ELF-1 (cell line): ENCODE data around the gene DEGS2.
A peak's percentile ranks its signal among the peaks of the same experiment; 100 is the strongest.

Experiments used
- DNase-seq: peaks from one replicate; pipeline ENCODE4 v3.0.0-alpha.2; 2016; ENCODE audit warnings: low read depth, low spot score

DEGS2 gene

DNA sequence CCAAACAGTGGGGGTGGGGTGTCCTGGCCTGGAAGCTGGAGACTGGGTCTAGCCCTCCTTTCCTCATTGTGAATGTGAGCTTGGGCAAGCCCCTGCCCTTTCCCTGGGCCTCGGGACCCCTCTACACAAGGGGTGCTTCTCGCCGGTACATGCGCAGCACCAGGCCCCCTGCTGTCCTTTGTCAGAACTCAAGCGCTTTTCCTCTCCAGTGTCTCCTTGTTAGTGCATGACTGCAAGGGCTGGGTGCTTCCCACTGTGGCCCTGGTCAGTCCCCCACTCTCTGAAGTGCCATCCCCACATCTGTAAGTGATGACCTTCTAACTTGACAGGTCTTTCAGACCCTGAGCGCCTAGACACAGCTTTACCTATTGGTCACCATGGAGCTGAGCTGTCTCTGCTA is 44.2 kb downstream of the DEGS2 start:
- DNase-seq, result no peak

DNA sequence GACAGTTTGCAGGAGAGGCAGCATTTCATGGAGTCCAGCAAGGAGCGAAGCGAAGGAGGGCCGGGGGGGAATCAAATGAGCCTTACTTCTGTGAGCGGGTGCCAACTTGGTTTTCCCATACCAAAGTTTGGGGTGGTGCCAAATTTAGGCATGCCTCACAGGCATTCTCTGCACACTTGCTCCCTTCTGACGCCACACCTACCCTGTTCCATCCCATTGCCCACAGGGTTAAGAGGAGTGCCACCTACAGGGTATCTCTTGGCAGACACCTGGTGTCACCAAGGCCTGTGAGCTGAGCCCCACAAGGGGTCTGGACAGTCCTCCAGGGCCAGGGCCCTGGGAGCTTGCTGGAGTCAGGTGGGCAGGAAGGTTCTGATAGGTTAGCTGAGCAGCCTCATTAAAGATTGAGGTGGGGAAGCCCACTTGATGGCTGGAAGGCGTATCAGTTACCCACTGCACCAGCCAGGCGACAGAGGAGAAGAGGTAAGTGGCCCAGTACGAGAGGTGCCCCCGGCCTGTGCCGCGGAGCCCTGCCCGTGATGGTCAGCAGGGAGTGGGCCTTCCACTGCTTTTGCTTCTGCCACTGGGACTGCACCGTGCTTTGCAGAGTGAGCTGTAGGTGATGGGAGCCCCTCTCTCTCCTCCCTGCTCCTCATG is 45.2 kb downstream of the DEGS2 start:
- no peak for DNase-seq

DNA sequence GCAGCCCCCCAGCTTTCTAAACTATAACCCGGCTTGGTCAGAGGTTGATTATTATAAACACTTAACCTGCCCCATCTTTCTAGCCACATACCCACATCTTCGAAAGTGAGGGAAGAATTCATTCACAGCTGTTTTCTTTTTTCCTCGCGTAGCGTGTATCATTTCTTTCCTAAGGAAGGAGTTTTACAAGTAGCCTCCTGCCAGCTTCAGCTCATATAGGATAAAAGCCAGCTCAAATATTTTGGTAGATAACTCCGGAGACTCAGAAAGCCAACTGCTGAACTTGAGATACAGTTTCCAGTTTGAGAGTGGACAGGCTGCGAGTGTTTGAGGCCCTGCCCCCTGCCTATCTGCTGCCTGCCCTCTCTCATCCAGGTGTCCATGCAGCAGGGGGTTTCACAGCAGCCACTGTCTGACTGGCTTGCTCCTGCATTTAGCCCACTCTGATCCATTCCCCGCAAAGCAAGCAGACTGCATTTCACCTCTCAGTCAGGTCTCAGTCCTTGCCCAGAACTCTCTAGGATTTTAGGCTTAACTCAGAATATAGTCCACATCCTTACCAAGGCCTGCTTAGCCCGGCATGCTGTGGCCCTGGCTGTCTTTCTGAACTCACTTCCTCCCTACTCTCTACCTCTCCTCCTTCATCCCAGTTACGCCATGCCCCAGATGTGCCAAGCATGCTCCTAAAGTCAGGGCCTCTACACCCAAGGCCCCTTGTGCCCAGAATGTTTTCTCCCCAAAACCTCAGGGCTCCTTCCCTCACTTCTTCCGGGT is 47.3 kb downstream of the DEGS2 start:
- DNase-seq, result no peak

DNA sequence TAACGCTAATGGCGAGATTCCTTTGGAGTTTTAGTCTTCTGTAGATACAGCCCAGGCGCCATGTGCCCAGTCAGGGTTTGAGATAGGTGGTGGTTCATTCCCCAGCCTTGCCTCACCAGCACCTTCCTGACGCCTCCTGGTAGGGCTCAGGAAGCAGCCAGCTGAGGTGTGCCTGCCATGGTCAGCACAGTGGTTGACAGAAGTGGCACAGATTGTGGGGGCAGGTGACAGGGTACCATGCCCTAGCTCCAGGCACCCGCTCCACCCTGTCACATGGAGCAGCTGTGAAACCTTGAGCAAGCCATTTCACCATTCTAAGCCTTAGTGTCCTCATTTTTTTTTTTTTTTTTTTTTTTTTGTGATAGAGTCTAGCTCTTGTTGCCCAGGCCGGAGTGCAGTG is 48.6 kb downstream of the DEGS2 start:
- DNase-seq, result no peak

DNA sequence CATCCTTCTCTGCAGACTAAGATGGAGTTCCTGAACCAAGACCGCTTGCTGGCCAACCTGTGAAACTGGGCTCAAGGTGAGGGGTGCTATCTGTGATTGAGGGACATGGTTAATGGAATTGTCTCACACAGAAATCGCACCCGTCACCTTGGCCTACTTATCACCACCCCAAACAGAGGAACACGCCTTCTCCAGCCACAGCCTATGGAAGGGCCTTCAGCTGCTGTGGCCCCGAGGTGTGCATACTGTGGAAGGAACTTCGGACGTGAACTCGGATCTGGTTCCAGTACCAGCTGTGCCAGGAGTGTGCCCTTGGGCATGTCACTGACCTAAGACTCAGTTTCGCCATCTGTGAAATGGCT is 49.9 kb downstream of the DEGS2 start:
- no peak for DNase-seq

DNA sequence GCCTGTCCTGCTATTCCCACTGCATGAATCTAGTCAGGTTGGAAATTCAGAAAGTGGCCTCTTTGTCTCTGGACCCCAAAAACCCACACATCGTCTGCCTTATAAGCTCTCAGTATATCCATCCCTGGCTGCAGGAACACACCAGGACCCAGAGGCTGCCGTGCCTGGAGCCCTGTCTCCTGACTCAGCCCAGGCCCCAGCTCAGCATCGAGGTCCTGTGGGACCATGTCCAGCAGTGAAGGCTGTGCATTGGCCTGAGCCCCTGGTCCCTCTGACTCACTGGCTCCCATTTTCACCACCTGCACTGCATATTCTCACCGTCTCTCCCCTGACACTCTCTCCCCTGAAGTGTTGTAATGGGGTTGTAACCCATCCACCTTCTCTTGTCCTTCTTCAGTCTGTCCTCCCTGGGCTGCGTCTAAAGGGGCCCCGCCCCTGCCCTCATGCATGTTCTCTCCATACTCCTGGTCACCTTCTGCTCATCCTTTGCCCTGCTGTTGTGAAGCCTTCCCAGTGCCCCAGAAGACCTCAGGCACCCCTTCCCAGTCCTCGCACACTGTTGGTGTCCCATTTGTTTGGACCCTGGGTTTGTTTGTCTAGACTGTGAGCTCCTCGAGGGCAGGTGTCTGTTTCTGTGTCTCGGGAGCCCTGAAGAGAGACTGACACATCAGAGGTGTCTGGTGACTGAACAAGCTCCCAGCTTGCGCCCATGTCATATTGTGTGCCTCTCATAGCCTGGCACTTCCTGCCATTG is 50.4 kb downstream of the DEGS2 start:
- no peak for DNase-seq

DNA sequence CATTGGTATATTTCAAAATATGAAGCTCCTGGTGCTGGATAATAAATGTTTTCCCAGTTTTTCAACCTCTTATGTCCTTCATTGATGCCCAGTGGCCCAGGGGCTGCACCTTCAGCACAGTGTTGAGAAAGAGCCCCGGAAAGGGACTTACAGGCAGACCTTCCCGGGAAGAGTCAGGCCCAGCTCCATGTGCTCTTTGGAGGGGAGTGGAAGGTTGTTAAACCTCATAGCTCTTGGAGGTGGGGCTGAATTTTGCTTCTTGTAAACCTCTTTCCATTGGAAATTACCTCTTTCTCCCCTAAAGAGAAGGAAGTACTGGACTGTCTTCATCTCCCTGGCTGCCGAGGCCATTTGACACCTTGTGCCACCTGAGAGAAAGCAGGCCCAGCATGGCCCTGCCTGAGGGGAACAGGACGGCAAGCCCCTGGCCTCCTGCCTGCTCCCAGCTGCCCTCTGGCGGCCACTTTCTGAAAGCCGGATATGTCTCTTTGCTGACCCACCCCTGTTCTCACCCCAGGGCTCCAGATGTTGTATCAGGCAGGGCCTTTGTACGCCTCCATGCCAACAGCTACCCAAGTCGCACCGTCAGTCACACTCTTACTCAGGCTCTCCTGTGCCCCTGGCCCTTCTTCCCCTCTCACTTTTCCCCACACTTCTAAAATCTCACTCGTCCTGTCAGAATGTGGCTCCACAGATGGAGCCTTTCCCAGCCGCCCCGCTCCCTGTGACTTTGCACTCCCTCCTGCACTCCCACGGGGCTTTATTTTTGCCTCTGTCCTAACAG is 51.2 kb downstream of the DEGS2 start:
- DNase-seq, result peak; percentile 95

DNA sequence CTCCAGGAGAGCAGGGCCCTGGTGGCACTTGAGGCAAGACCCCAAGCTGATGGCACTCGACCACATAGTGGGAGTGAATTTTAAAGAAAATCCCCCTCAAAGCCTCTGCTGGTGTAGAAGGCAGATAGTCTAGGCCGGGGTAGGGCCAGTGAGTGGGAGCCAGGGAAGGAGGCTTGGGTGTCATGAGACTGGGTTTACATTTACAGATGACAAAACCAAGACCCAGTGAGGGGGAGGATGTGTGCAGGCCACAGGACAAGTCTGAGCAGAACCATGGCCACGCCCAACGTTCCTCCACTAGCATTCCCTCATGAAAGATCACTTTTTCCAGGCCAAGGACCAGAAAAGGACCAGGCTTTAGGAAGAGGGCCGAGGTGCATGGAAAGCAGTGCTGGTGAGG is 52.2 kb downstream of the DEGS2 start:
- no peak for DNase-seq

DNA sequence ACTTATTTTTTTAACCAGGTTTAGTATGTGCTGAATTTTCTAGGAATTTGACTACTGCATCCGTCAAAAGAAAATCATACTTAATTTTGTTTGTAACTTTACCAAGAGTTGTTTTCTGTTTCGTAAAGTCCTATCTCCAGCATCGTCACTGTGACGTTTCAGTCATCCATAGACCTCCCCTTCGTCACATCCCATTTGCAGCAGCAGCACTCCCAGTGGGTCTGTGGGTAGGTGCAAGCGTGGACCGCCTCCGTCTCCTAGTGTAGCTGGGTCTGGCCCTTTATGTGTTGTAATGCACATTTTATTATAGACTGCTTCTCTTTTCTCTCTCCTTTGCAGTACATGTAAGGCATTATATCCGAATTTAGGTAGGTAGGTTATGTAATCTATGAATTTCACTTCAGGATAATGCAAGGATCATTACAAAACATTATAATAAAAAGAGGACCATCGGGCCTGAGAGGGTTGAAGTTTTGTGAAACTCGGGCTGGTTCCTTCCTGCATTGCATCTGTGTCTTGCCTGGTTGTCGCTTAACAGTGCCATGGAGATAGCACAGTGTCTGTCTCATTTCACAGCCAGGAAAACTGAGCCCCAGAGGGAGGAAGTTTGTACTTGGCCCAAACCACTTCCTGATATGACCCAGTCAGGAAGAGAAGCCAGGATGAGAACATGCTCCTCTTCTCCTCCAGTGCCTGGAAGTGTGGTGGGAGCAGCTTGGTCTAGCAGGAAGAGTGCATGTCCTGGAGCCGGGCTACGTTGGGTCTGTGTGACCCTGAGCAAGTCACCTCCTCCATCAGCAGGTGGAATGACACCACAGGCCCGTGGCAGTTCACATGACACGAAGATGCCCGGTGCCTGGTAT is 53.0 kb downstream of the DEGS2 start:
- no peak for DNase-seq

DNA sequence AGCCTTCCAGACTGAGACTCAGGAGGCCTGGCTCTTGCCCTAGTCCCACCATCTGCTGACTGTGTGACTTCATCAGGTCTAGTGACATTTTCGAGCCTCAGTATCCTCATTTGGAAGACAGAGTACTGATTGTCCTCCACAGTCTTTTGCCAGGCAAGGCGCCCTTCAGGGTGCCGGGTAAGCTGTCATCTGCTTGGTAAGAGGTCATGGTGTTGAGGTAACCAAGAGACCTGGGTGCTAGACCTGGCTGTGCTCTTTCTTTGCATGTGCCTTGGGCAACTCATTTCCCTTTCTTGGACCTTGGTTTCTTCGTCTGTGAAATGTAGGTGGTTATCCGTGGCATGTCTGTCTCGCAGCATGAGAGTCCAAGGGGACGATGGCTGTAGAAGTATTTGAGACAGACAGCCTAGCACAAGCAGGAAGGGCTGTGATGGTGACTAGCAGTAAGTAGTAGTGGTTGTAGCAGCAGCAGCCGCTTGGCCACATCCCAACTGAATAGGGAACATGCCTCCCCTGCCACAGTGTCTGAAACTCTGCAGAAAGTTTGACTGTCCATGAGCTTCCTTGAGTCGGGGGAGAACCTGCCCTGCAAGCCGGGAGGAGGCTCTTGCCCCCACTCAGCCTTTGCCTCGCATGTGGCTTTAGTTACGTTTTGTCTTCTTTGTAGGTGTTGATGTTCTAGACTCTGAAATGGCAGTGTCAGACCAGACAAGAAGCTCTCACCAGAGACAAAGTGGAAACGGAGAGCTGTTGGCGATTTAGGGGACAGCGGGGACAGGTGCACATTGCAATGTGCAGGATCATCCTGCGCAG is 53.9 kb downstream of the DEGS2 start:
- no peak for DNase-seq

DNA sequence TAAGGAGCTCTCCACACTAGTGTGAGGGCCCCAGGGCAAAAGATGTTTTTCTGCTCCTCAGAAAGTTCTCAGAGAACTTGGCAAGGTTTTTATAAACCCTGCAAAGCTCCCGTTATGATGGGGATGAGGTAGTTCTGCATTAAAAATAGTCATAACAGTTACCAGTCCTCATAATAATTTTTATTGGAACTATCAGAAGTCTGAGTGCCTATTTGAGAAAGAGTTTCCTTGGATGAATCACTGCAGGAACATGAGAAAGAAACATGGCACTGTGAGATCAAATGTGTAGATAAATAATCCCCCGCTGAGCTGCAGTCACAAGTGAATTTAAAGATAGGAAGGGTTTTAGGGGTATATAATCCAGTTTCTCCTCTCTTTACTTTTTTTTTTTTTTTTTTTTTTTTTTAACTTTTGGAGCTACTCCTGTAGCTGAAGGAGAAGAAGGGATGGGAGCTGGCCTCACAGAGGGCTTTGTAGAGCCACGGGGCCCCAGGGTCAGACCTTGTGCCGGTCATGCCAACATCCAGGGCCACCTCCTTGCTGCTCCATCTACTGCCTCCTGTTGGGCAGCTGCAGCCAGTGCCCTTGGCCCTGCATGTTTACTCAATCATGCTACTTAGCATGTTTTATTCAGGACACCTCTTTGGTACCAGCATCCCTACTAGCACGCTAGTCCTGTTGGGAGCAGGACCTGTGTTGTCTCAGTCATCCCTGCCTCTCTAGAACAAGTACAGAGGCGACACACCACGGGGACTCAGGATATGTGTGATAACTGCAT is 54.7 kb downstream of the DEGS2 start:
- DNase-seq, result no peak

DNA sequence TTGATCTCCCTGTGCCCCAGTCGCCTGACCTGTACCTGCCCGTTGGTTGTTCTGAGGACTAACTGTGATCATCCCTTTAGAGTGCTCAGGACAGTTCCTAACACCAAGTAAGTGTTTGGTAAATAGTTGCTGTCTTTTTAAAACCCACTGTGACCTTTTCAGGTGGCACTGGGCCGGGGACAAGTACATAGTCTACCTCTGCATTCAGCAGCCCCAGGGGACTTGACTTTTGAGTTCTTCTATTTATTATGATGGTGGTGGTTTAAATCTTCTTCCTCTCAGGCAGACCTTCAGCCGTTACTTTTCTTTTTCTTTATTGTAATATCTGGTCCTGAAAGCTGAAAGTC is 55.5 kb downstream of the DEGS2 start:
- DNase-seq, result no peak

DNA sequence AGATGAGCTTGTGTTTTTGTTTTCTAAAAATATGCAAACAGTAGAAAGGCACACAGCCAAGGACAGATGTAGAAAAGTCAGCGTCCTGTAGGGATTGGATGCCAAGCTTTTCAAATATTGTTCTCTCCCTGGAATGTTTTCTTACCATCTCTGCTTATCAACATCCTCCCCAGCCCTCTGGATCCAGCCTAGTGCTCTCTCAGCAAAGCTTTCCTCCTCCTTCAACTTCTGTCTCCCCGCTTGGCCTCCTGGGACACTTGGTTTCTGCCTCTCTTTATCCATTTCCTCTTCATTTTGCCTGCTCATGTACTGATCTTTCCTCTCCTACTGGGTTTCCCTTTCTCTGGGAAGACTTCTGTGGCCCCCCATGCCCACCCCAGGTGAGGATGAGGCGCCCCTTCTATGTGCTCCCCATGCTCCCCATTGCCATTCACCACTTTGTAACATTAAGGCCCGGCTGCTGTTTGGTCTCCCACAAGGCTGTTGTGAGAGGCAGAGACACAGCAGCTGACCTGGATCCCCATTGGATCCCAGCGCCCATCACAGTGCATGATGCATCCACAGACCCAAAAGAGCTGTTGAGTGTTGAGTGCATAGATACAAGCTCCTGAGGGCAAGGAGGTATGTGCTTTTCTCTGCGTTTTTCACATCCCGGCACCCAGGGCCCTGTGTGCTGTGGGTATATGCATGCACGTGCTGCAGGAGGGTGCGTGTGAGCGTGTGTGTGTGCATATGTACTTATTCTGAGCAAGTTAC is 56.0 kb downstream of the DEGS2 start:
- DNase-seq, result no peak

DNA sequence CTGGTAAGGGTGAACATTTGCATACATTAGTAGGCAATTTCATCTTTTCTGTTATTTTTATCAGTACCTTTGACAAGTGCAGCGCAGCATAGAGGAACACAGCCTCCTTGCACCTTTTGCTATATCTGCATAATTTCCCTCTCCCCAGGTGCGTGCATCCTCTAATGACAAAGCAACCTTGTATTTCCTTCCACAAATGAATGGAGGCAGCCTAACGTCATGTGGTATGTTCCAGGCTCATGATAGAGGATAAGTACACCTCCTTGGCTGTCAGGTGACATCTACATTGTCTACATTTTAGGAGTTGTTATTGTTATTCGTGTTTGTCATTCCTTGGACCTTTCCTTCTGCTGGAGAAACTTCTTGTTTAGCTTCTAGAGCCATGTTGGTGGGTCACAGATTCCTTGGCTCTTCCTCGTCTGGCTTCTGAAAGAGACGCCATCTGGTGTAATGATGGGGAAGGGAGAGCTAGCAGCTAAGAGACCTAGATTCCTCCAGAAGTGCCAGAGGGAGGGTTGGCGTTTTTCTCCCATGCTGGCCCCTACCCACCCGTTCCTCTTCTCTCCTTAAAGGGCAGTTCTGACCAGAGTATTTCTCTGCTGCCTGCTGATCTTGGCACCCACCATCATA is 57.2 kb downstream of the DEGS2 start:
- peak; percentile 18 for DNase-seq

DNA sequence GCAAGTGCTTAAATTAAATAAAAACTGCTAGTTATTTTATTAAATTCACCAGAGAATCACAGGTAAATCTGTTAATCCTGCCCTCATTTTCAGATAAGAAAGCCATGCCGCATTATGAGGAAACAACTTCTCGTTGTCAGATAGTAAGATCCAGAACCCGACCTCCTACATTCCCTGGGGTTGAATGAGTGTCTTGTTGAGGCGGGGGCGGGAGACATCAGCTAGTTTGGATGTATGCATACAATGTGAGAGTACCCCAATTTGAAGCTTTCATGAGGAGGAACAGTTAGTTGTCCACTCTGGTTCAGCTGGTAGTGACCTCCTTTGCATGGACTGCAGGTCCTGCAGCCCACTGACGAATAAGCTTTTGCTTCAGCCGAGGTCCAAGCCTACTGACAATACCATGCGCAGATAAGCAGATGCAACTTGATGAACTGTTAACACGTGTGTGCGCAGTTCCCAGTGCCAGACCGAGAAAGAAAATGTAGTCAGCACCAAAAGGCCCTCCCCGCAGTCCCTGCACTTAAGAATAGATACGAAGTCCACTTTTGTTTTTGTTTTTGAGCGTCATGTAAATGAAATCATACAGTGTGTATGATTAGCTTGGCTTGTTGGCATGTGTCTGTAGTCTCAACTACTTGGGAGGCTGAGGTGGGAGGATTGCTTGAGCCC is 59.3 kb downstream of the DEGS2 start:
- no peak for DNase-seq

DNA sequence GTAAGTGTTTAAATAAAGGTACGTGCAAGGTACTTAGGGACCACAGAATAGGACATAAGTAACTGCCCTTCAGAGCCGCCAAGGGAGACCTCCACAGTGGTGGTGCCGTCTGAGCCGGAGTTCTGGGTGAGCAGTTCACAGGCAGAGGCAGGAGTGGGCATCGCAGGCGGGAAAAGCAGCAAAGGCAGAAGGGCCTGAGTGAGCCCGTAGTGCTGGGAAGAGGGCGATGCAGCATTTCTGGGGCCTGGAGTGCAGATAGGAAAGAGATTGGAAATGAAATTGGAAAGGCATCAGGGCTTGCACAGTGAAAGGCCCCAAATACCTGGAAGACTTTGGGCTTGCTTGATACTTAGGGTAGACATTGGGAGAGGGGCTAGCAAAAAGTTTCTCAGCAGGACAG is 61.3 kb downstream of the DEGS2 start:
- no peak for DNase-seq

DNA sequence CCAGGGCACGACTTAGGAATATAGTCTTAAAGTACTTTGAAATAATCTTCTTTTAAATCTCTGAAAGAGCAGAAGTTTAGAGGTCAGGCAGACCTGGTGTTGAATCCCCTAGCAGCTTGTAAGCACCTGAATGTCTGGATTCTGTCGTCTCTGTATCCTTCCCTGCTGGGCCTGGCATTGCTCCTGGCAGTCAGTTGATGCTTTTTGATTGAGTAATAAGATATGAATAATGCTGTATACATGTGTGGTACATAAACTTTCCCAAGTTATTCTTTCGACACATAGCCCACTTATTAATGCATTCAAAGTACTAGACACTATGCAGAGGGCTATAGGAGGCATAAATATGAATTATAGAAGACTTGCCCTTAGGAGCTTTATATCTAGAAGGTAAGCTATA is 62.8 kb downstream of the DEGS2 start:
- DNase-seq, result no peak
